ENCODE results near the gene DBI.

DNA sequence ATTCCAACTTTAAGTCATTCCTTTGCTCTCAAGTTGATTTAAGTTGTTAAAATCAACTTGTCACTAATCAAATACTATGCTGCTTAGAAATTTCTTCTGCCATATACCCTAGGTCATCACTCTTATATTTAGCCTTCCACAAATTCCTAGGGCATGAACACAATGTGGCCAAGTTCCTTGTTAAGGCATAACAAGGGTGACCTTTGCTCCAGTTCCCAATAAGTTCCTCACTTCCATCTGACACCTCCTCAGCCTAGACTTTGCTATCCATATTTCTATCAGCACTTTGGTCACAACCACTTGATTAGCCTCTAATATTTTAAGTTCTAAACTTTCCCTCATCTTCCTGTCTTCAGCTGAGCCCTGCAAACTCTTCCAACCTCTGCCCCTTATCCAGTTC lies 55.0 kb downstream of the DBI start:
- no peak for TF ChIP-seq CEBPB (IDR thresholded peaks at IDR 0.05)
- TF ChIP-seq YY1 (IDR thresholded peaks at IDR 0.05; ENCODE audit: low read depth) = no peak
- no peak for TF ChIP-seq MAX (IDR thresholded peaks at IDR 0.05)
- TF ChIP-seq TAF1 (IDR thresholded peaks at IDR 0.05; ENCODE audit: low read depth) = no peak
